ENCODE data around the gene GLI3. TPM values are rescaled to one million over a fixed set of nuclear protein-coding genes. Genes with fewer than 3 reads are reported as not detected.

GLI3 gene
- total and polyA plus RNA-seq, 10 of the 15 experiments (the other 5 are each of a cell fraction or from before 2014, with no cell fraction given): 0.01 TPM; not detected in 8

DNA sequence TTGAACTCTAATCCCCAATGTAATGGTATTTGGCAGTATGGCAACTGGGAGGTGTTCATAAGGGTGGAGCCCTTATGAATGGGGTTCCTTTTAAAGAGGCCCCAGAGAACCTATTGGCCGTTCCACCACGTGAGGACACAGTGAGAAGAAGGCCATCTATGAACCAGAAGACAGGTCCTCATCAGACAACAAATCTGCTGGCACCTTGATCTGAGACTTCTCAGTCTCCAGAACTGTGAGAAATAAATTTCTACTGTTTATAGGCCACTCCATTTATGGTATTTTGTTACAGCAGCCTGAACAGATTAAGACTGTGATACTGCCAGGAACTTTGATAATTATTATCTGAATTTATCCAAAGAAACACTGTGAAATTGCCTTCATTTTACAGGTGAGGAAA, 132.3 kb downstream of the GLI3 start (continued):
- TF ChIP-seq, protein P1, sequence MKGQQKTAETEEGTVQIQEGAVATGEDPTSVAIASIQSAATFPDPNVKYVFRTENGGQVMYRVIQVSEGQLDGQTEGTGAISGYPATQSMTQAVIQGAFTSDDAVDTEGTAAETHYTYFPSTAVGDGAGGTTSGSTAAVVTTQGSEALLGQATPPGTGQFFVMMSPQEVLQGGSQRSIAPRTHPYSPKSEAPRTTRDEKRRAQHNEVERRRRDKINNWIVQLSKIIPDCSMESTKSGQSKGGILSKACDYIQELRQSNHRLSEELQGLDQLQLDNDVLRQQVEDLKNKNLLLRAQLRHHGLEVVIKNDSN (IDR thresholded peaks at IDR 0.05; ENCODE audit: borderline replicate concordance, extremely low read length, insufficient read depth, low read depth, low read length): no peak
- TF ChIP-seq BMI1 (IDR thresholded peaks at IDR 0.05; ENCODE audit: borderline replicate concordance) (no peak), ZNF274 (IDR thresholded peaks at IDR 0.05; ENCODE audit: insufficient read depth, insufficient read length) (no peak), CEBPB (IDR thresholded peaks at IDR 0.05; ENCODE audit: borderline replicate concordance in 1 of 2, low read depth in 2 of 2, low read length in 2 of 2) (no peak), ZNF207 (IDR thresholded peaks at IDR 0.05; ENCODE audit: borderline replicate concordance) (no peak)
- TF ChIP-seq, protein P2, sequence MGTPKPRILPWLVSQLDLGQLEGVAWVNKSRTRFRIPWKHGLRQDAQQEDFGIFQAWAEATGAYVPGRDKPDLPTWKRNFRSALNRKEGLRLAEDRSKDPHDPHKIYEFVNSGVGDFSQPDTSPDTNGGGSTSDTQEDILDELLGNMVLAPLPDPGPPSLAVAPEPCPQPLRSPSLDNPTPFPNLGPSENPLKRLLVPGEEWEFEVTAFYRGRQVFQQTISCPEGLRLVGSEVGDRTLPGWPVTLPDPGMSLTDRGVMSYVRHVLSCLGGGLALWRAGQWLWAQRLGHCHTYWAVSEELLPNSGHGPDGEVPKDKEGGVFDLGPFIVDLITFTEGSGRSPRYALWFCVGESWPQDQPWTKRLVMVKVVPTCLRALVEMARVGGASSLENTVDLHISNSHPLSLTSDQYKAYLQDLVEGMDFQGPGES (IDR thresholded peaks at IDR 0.05): no peak
- TF ChIP-seq, protein P3, sequence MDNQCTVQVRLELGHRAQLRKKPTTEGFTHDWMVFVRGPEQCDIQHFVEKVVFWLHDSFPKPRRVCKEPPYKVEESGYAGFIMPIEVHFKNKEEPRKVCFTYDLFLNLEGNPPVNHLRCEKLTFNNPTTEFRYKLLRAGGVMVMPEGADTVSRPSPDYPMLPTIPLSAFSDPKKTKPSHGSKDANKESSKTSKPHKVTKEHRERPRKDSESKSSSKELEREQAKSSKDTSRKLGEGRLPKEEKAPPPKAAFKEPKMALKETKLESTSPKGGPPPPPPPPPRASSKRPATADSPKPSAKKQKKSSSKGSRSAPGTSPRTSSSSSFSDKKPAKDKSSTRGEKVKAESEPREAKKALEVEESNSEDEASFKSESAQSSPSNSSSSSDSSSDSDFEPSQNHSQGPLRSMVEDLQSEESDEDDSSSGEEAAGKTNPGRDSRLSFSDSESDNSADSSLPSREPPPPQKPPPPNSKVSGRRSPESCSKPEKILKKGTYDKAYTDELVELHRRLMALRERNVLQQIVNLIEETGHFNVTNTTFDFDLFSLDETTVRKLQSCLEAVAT (IDR thresholded peaks at IDR 0.05): no peak
- TF ChIP-seq, protein P4, sequence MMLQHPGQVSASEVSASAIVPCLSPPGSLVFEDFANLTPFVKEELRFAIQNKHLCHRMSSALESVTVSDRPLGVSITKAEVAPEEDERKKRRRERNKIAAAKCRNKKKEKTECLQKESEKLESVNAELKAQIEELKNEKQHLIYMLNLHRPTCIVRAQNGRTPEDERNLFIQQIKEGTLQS (IDR thresholded peaks at IDR 0.05; ENCODE audit: borderline replicate concordance, extremely low read depth, low read depth, low read length): no peak

DNA sequence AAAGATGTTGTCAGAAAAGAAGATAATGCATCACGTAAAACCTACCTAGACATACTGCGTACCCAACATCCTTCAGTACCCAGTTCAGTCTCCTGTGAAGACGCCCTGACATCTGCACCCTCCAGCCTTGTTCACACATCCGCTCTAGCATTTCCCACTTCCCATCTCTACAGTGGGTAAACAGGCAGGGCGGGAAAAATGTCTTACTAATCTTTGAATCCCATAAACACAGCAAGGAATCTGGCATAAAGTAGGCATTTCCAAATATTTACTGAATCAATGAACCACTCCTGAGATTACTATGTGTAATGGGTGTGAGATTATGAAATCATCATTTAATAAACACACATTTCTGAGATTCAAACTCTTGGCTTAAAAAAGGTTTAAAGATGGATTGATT, 132.8 kb downstream of the GLI3 start:
- in situ Hi-C loops (cut with MboI): no loop called here
- DNase-seq (ENCODE audit: low read depth, low spot score): no peak
- RAD21 ChIA-PET (ENCODE audit: unreplicated experiment): no interaction called here
- Histone ChIP-seq H3K27me3 (replicated peaks in 1 of 2; ENCODE audit: control insufficient read depth in 2 of 2, insufficient read depth in 2 of 2, low read length in 1 of 2) (no peaks in the 10 kb centered on the region), H3K4me3 (no peak overlapping the region), H3K9ac (ENCODE audit: control insufficient read depth, insufficient read depth, low read length) (no peak overlapping the region), H3K4me2 (ENCODE audit: control insufficient read depth, insufficient read depth) (no peak overlapping the region), H3K9me3 (replicated peaks; ENCODE audit: control insufficient read depth, insufficient read depth, low read length) (no peaks in the 10 kb centered on the region), H3K4me1 (ENCODE audit: control insufficient read depth, insufficient read depth, low read length) (no peaks in the 10 kb centered on the region), H3K79me2 (ENCODE audit: control insufficient read depth, insufficient read depth, low read length) (no peaks in the 10 kb centered on the region), H4K20me1 (ENCODE audit: control insufficient read depth, insufficient read depth) (no peaks in the 10 kb centered on the region), H2AFZ (ENCODE audit: control insufficient read depth, low read depth, low read length) (no peak overlapping the region), H3K27ac (ENCODE audit: control insufficient read depth, insufficient read depth) (no peak overlapping the region), H3K36me3 (ENCODE audit: control insufficient read depth in 2 of 2, insufficient read depth in 2 of 2, low read length in 1 of 2) (no peaks in the 10 kb centered on the region)
- no peak for FAIRE-seq
- intact Hi-C loops (cut with micrococcal nuclease; ENCODE audit: unreplicated experiment): no loop called here
- ATAC-seq: no peak
- CTCF ChIA-PET: no interaction called here
- SMC1A ChIA-PET (ENCODE audit: uncharacterized antibody, unreplicated experiment): no interaction called here
- POLR2A ChIA-PET: no interaction called here
- WGBS (ENCODE audit: insufficient coverage, insufficient replicate concordance, low lambda C conversion rate, missing lambda C conversion rate): 40% methylated on average over 5 of the region's 5 CpGs
- no TSS peak for BruUV-seq (replicated peaks)
- TF ChIP-seq, protein P5, sequence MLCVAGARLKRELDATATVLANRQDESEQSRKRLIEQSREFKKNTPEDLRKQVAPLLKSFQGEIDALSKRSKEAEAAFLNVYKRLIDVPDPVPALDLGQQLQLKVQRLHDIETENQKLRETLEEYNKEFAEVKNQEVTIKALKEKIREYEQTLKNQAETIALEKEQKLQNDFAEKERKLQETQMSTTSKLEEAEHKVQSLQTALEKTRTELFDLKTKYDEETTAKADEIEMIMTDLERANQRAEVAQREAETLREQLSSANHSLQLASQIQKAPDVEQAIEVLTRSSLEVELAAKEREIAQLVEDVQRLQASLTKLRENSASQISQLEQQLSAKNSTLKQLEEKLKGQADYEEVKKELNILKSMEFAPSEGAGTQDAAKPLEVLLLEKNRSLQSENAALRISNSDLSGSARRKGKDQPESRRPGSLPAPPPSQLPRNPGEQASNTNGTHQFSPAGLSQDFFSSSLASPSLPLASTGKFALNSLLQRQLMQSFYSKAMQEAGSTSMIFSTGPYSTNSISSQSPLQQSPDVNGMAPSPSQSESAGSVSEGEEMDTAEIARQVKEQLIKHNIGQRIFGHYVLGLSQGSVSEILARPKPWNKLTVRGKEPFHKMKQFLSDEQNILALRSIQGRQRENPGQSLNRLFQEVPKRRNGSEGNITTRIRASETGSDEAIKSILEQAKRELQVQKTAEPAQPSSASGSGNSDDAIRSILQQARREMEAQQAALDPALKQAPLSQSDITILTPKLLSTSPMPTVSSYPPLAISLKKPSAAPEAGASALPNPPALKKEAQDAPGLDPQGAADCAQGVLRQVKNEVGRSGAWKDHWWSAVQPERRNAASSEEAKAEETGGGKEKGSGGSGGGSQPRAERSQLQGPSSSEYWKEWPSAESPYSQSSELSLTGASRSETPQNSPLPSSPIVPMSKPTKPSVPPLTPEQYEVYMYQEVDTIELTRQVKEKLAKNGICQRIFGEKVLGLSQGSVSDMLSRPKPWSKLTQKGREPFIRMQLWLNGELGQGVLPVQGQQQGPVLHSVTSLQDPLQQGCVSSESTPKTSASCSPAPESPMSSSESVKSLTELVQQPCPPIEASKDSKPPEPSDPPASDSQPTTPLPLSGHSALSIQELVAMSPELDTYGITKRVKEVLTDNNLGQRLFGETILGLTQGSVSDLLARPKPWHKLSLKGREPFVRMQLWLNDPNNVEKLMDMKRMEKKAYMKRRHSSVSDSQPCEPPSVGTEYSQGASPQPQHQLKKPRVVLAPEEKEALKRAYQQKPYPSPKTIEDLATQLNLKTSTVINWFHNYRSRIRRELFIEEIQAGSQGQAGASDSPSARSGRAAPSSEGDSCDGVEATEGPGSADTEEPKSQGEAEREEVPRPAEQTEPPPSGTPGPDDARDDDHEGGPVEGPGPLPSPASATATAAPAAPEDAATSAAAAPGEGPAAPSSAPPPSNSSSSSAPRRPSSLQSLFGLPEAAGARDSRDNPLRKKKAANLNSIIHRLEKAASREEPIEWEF (IDR thresholded peaks at IDR 0.05; ENCODE audit: insufficient replicate concordance, low read depth, low read length): no peak
- TF ChIP-seq RFX5 (IDR thresholded peaks at IDR 0.05; ENCODE audit: low read depth, low read length): no peak
- no peak for TF ChIP-seq IRF4 (IDR thresholded peaks at IDR 0.05; ENCODE audit: low read depth, low read length)
- TF ChIP-seq FOS (IDR thresholded peaks at IDR 0.05; ENCODE audit: borderline replicate concordance, extremely low read depth, insufficient read length): no peak
- no peak for TF ChIP-seq FOXM1 (IDR thresholded peaks at IDR 0.05; ENCODE audit: low read depth, low read length)
- TF ChIP-seq MXI1 (IDR thresholded peaks at IDR 0.05; ENCODE audit: low read depth, low read length): no peak

Data from GM12878 (cell line).